Keratinocyte (primary cell): Measurements from ENCODE around the gene CDON. TPM values are rescaled to one million over a fixed set of nuclear protein-coding genes. Genes with fewer than 3 reads are reported as not detected.

Source experiments
- DNase-seq: peaks from one replicate; pipeline ENCODE4 v3.0.0-alpha.2; 2011; ENCODE audit warnings: low read depth, missing footprints, low spot score
- FAIRE-seq: peaks from 2 replicates; lab custom pipeline; 2011; peaks lifted over from hg19 to GRCh38; lab: Jason Lieb, UNC
- H2AFZ ChIP-seq: 2 replicates; pipeline ENCODE4 v1.6.0; 2012; ENCODE audit warnings: low read length, control low read depth, inconsistent platforms; ENCODE audit not compliant: control insufficient read depth
- H3K27ac ChIP-seq: 2 replicates; pipeline ENCODE4 v1.5.1; 2011; ENCODE audit warnings: low read length; ENCODE audit not compliant: control insufficient read depth, insufficient read depth
- H3K27me3 ChIP-seq: 3 replicates; pipeline ENCODE4 v1.6.0; 2011; ENCODE audit warnings: low read length; ENCODE audit not compliant: control insufficient read depth, insufficient read depth; ENCODE audit errors: extremely low read depth
- H3K36me3 ChIP-seq, 2 experiments: 2 replicates in 1 of 2; 3 replicates in 1 of 2; pipeline ENCODE4 v1.5.1; 2011; ENCODE audit warnings: low read length in 2 of 2, mild to moderate bottlenecking in 1 of 2; ENCODE audit not compliant: control insufficient read depth in 2 of 2, insufficient read depth in 2 of 2; ENCODE audit errors: extremely low read depth in 1 of 2
- H3K4me1 ChIP-seq: 3 replicates; pipeline ENCODE4 v1.5.1; 2011; ENCODE audit warnings: low read length; ENCODE audit not compliant: control insufficient read depth, insufficient read depth; ENCODE audit errors: extremely low read depth
- H3K4me2 ChIP-seq: 3 replicates; pipeline ENCODE4 v1.6.0; 2011; ENCODE audit warnings: low read depth, low read length; ENCODE audit not compliant: control insufficient read depth, insufficient read depth; ENCODE audit errors: extremely low read depth
- H3K4me3 ChIP-seq, 3 experiments: fragments of 200-600 bp in 1 of 3; sonication (generic) in 1 of 3; 2 replicates in 2 of 3; 3 replicates in 1 of 3; pipeline ENCODE4 v1.5.1; 2011 to 2016; ENCODE audit warnings: low read length in 3 of 3, mild to moderate bottlenecking in 3 of 3, control low read depth in 2 of 3, inconsistent platforms in 1 of 3, low read depth in 1 of 3, mixed read lengths in 1 of 3, mixed run types in 1 of 3, moderate library complexity in 1 of 3; ENCODE audit not compliant: control insufficient read depth in 2 of 3, insufficient read depth in 2 of 3; ENCODE audit errors: extremely low read depth in 1 of 3
- H3K79me2 ChIP-seq: 2 replicates; pipeline ENCODE4 v1.6.0; 2012; ENCODE audit warnings: low read length; ENCODE audit not compliant: control insufficient read depth, insufficient read depth
- H3K9ac ChIP-seq: 3 replicates; pipeline ENCODE4 v1.6.0; 2011; ENCODE audit warnings: low read length; ENCODE audit not compliant: control insufficient read depth, insufficient read depth; ENCODE audit errors: extremely low read depth
- H3K9me1 ChIP-seq: 3 replicates; pipeline ENCODE4 v1.6.0; 2011; ENCODE audit warnings: low read length; ENCODE audit not compliant: control insufficient read depth, insufficient read depth; ENCODE audit errors: extremely low read depth
- H3K9me3 ChIP-seq: 2 replicates; pipeline ENCODE4 v1.5.1; 2012; ENCODE audit warnings: low read depth, low read length; ENCODE audit not compliant: control insufficient read depth
- H4K20me1 ChIP-seq: 3 replicates; pipeline ENCODE4 v1.6.0; 2011; ENCODE audit warnings: low read length; ENCODE audit not compliant: control insufficient read depth, insufficient read depth; ENCODE audit errors: extremely low read depth
- CTCF ChIP-seq, 3 experiments: IDR thresholded peaks in 1 of 3; conservative IDR thresholded peaks in 1 of 3; optimal IDR thresholded peaks in 1 of 3; 2 replicates in 2 of 3; 3 replicates in 1 of 3; pipeline versions ENCODE3 to v1.5.1; 2011; ENCODE audit warnings: low read length in 3 of 3, mild to moderate bottlenecking in 3 of 3, moderate library complexity in 2 of 3, control low read depth in 1 of 3, inconsistent platforms in 1 of 3; ENCODE audit not compliant: insufficient read depth in 2 of 3; ENCODE audit errors: extremely low read depth in 1 of 3
- EZH2 ChIP-seq: IDR thresholded peaks from one replicate; pipeline ENCODE4 v1.6.1; 2012; ENCODE audit warnings: inconsistent platforms, mild to moderate bottlenecking, low read length, moderate library complexity
- dilution Hi-C: fragments of 300-500 bp; cut with MboI; formaldehyde crosslinking; loops from one replicate; pipeline ENCODE4 v1.7.0; 2020; ENCODE audit warnings: low sequenced_read_pairs; ENCODE audit not compliant: extremely low pct_ligation_motif_present
- polyA plus RNA-seq, 5 experiments: library from polyadenylated mRNA; depleted of rRNA in 3 of 5; stranded (reverse) in 3 of 5; stranded (forward) in 1 of 5; unstranded in 1 of 5; fragments of >200 nt; gene quantifications; 1 replicate in 1 of 5; 2 replicates in 3 of 5; 3 replicates in 1 of 5; pipeline versions ENCODE4 v1.2.1 to v1.2.3, GENCODE V29; 2011 to 2012; ENCODE audit warnings: missing spikeins in 2 of 5, low read depth in 1 of 5, low replicate concordance in 1 of 5

CDON gene
- polyA plus RNA-seq, 1 donor (not counting 4 experiments of a cell fraction or from before 2014, with no cell fraction given): 1.0 TPM

GRCh38 chr11:125994509-125994908 is 68.2 kb downstream of the CDON start:
- TF ChIP-seq EZH2 (no peak), CTCF (optimal IDR thresholded peaks at IDR 0.05 in 1 of 3, IDR thresholded peaks at IDR 0.05 in 1 of 3, conservative IDR thresholded peaks at IDR 0.05 in 1 of 3; ENCODE audit: extremely low read depth in 1 of 3, insufficient read depth in 2 of 3, low read length in 3 of 3) (no peak)
- Histone ChIP-seq H3K9me1 (no peaks in the 10 kb centered on the region), H3K27ac (no peak overlapping the region), H3K4me1 (no peaks in the 10 kb centered on the region), H3K9ac (no peak overlapping the region), H3K79me2 (no peaks in the 10 kb centered on the region), H3K4me2 (no peak overlapping the region), H3K4me3 (no peak overlapping the region), H4K20me1 (no peaks in the 10 kb centered on the region), H3K27me3 (no peaks in the 10 kb centered on the region), H2AFZ (no peak overlapping the region), H3K36me3 (no peaks in the 10 kb centered on the region), H3K9me3 (no peaks in the 10 kb centered on the region)
- no peak for FAIRE-seq
- no peak for DNase-seq
- dilution Hi-C loops: no loop called here

GRCh38 chr11:125992893-125993292 is 69.8 kb downstream of the CDON start:
- dilution Hi-C loops: no loop called here
- Histone ChIP-seq H3K9me1 (no peaks in the 10 kb centered on the region), H3K27me3 (no peaks in the 10 kb centered on the region), H3K9me3 (no peaks in the 10 kb centered on the region), H3K4me3 (no peak overlapping the region), H2AFZ (no peak overlapping the region), H3K79me2 (no peaks in the 10 kb centered on the region), H3K4me2 (no peak overlapping the region), H3K27ac (no peak overlapping the region), H3K36me3 (no peaks in the 10 kb centered on the region), H3K4me1 (no peaks in the 10 kb centered on the region), H4K20me1 (no peaks in the 10 kb centered on the region), H3K9ac (no peak overlapping the region)
- DNase-seq (no peak), FAIRE-seq (no peak)
- TF ChIP-seq EZH2 (no peak), CTCF (optimal IDR thresholded peaks at IDR 0.05 in 1 of 3, IDR thresholded peaks at IDR 0.05 in 1 of 3, conservative IDR thresholded peaks at IDR 0.05 in 1 of 3; ENCODE audit: extremely low read depth in 1 of 3, insufficient read depth in 2 of 3, low read length in 3 of 3) (no peak)
